ENCODE data around the gene ASB9. TPM values are rescaled to one million over a fixed set of nuclear protein-coding genes. Genes with fewer than 3 reads are reported as not detected.

ASB9 gene
- total and polyA plus RNA-seq, 2 donors (not counting 3 experiments of a cell fraction or from before 2014, with no cell fraction given): 6.5 to 7.6 TPM

GRCh38 chrX:15254852-15255251, 15.0 kb downstream of the ASB9 start:
- Histone ChIP-seq H3K9me3 (replicated peaks; ENCODE audit: control insufficient read depth, insufficient read depth, low read length) (no peaks in the 10 kb centered on the region), H3K4me2 (ENCODE audit: insufficient read depth, low read length) (no peak overlapping the region), H3K79me2 (ENCODE audit: control insufficient read depth, insufficient read depth, low read length) (no peaks in the 10 kb centered on the region), H3K27ac (ENCODE audit: insufficient read depth, low read depth, low read length) (no peak overlapping the region), H3K4me3 (replicated peaks in 1 of 3; ENCODE audit: insufficient read depth in 1 of 3, low read depth in 1 of 3, low read length in 3 of 3) (no peak overlapping the region), H3K9me1 (replicated peaks; ENCODE audit: control insufficient read depth, extremely low read depth, insufficient read depth, low read length) (no peaks in the 10 kb centered on the region), H4K20me1 (replicated peaks; ENCODE audit: control insufficient read depth, extremely low read depth, insufficient read depth, low read length) (no peaks in the 10 kb centered on the region), H3K36me3 (ENCODE audit: control insufficient read depth in 2 of 2, extremely low read depth in 1 of 2, insufficient read depth in 2 of 2, low read length in 2 of 2) (no peaks in the 10 kb centered on the region), H3K27me3 (ENCODE audit: control insufficient read depth in 2 of 2, insufficient read depth in 2 of 2, low read length in 2 of 2) (no peaks in the 10 kb centered on the region), H3K9ac (replicated peaks; ENCODE audit: extremely low read depth, insufficient read depth, low read length) (no peak overlapping the region), H3K4me1 (ENCODE audit: control insufficient read depth, extremely low read depth, insufficient read depth, low read length) (no peaks in the 10 kb centered on the region), H2AFZ (ENCODE audit: low read depth, low read length) (no peak overlapping the region)
- DNase-seq (ENCODE audit: low read depth, low spot score) (no peak), FAIRE-seq (no peak)
- POLR2A ChIA-PET: no interaction called here
- no TSS peak for BruUV-seq (replicated peaks)
- dilution Hi-C loops (cut with MboI; ENCODE audit: extremely low pct_ligation_motif_present, low sequenced_read_pairs) (no loop called here), intact Hi-C loops (cut with micrococcal nuclease) (no loop called here)
- CTCF ChIA-PET: no interaction called here
- no peak for TF ChIP-seq CTCF (IDR thresholded peaks at IDR 0.05; ENCODE audit: extremely low read depth in 1 of 2, insufficient read depth in 1 of 2, low read depth in 1 of 2, low read length in 2 of 2)
- no peak for TF ChIP-seq GATA2 (IDR thresholded peaks at IDR 0.05; ENCODE audit: insufficient read depth, insufficient read length, low read depth, low read length)
- no peak for TF ChIP-seq FOS (IDR thresholded peaks at IDR 0.05; ENCODE audit: borderline replicate concordance, insufficient read depth, low read length)
- TF ChIP-seq EZH2 (IDR thresholded peaks at IDR 0.05; ENCODE audit: borderline replicate concordance, low read depth, low read length, severe bottlenecking): no peak
- TF ChIP-seq POLR2A (IDR thresholded peaks at IDR 0.05; ENCODE audit: low read depth, low read length): no peak
- no peak for TF ChIP-seq MAX (IDR thresholded peaks at IDR 0.05; ENCODE audit: insufficient read depth, insufficient read length)
- no peak for TF ChIP-seq JUN (IDR thresholded peaks at IDR 0.05; ENCODE audit: borderline replicate concordance, insufficient read depth, insufficient read length, low read depth)
- TF ChIP-seq MYC (IDR thresholded peaks at IDR 0.05; ENCODE audit: low read depth, low read length): no peak
- no peak for TF ChIP-seq POLR2AphosphoS5 (IDR thresholded peaks at IDR 0.05; ENCODE audit: insufficient read depth, low read depth, low read length)

Measured in endothelial cell of umbilical vein (primary cell).